ENCODE measurements around the gene MID1. TPM values are rescaled to one million over a fixed set of nuclear protein-coding genes. Genes with fewer than 3 reads are reported as not detected.

Gene MID1, protein sequence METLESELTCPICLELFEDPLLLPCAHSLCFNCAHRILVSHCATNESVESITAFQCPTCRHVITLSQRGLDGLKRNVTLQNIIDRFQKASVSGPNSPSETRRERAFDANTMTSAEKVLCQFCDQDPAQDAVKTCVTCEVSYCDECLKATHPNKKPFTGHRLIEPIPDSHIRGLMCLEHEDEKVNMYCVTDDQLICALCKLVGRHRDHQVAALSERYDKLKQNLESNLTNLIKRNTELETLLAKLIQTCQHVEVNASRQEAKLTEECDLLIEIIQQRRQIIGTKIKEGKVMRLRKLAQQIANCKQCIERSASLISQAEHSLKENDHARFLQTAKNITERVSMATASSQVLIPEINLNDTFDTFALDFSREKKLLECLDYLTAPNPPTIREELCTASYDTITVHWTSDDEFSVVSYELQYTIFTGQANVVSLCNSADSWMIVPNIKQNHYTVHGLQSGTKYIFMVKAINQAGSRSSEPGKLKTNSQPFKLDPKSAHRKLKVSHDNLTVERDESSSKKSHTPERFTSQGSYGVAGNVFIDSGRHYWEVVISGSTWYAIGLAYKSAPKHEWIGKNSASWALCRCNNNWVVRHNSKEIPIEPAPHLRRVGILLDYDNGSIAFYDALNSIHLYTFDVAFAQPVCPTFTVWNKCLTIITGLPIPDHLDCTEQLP
- total RNA-seq = 10 to 100 TPM in 3 of 4 donors, 1 to 10 TPM in 1; 6.7 to 17.7 (median 10.9) TPM

DNA sequence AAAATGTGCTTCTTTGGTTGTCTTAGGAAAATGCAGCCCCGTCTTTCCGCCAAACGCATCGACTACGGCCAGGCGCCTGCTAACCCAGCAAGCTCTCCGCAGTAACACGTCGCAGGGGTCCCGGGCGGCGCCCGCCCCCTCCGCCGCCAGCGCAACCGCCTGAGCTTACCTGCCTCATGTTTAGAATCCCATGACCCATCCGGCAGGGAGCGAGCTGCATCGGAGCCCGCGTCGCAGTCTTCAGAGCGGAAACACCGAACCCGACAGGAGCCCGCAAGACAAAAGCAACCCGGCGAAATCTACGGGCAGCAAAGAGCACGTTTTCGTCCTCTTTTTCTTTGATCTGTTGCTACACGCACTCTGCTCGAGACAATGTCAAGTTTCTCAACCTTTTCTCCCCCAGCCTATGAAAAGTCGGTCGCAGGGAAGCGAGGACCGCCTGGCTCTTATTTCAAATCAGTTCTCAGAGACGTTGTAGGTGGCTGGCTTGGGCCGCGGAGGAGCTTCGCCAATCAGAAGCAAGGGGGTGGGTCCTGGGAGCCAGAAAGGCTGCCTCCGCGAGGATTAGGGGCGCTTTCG lies at the start of gene MID1:
MID1 (minus strand) TSS at position 465 of the 579 bp plus-strand sequence. CDS start 53,038 bp downstream, outside the sequence.
- Histone ChIP-seq H3K4me3 (peak within 1 kb of the TSS; percentile 36 to 67 (median 53)), H3K27me3 (peaks cover 0 to 21% of the 10 kb centered on the region in 2 donors), H3K27ac (peak within 1 kb of the TSS; percentile 26 to 85 (median 74)), H3K4me1 (peaks cover 0 to 7% (median 0%) of the 10 kb centered on the region in 4 donors), H3K9me3 (no peaks in the 10 kb centered on the region), H3K36me3 (no peaks in the 10 kb centered on the region)
- TF ChIP-seq, protein P1, sequence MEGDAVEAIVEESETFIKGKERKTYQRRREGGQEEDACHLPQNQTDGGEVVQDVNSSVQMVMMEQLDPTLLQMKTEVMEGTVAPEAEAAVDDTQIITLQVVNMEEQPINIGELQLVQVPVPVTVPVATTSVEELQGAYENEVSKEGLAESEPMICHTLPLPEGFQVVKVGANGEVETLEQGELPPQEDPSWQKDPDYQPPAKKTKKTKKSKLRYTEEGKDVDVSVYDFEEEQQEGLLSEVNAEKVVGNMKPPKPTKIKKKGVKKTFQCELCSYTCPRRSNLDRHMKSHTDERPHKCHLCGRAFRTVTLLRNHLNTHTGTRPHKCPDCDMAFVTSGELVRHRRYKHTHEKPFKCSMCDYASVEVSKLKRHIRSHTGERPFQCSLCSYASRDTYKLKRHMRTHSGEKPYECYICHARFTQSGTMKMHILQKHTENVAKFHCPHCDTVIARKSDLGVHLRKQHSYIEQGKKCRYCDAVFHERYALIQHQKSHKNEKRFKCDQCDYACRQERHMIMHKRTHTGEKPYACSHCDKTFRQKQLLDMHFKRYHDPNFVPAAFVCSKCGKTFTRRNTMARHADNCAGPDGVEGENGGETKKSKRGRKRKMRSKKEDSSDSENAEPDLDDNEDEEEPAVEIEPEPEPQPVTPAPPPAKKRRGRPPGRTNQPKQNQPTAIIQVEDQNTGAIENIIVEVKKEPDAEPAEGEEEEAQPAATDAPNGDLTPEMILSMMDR (IDR thresholded peaks at IDR 0.05) = no peak
- TF ChIP-seq EP300 (IDR thresholded peaks at IDR 0.05) = peak in 1 of 2 donors; percentile 84
- TF ChIP-seq POLR2A (IDR thresholded peaks at IDR 0.05) = peak in 1 of 2 donors; percentile 62
- peak; percentile 30 to 59 for DNase-seq (ENCODE audit: low spot score in 2 of 2)
- WGBS, 2 donors = 2 to 24% methylated on average over 12 to 46 of the region's 46 CpGs

GRCh38 chrX:10667143-10667542 lies 46.8 kb upstream of the MID1 start:
- 59 to 82% methylated on average over 1 of the region's 1 CpG for WGBS, 2 donors
- TF ChIP-seq, protein P1 (IDR thresholded peaks at IDR 0.05) = no peak
- TF ChIP-seq POLR2A (IDR thresholded peaks at IDR 0.05) (no peak), EP300 (IDR thresholded peaks at IDR 0.05) (no peak)

DNA sequence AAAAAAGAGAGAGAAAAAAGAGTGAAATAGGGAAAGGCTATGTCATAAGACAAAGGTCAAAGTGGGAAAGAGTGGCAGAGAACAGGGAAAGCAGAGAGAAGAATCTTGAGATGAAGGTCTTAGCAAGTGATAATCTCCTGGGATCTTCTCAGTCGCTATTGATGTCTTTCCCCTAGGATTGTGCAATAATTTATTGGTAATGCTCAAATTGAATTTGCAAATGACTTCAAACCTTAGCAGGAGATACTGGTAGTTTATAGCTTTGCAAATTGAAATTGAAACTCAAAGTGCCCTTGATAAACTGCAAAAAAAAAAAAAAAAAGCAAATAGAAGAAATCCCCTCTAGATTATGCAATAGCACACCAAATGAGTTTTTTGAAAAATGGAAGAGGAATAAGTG lies 45.7 kb upstream of the MID1 start:
- no peak for TF ChIP-seq EP300 (IDR thresholded peaks at IDR 0.05)
- no peak for TF ChIP-seq POLR2A (IDR thresholded peaks at IDR 0.05)
- TF ChIP-seq, protein P1 (IDR thresholded peaks at IDR 0.05) = no peak
- 79 to 89% methylated on average over 1 of the region's 1 CpG for WGBS, 2 donors
- no peak for DNase-seq (ENCODE audit: low spot score in 2 of 2)
- Histone ChIP-seq H3K9me3 (no peaks in the 10 kb centered on the region), H3K27me3 (no peaks in the 10 kb centered on the region), H3K27ac (no peak overlapping the region), H3K36me3 (no peaks in the 10 kb centered on the region), H3K4me1 (no peaks in the 10 kb centered on the region), H3K4me3 (no peak overlapping the region)

More at GRCh38 chrX:10667143-10667542, 46.8 kb upstream of the MID1 start:
- Histone ChIP-seq H3K36me3 (no peaks in the 10 kb centered on the region), H3K9me3 (no peaks in the 10 kb centered on the region), H3K4me3 (no peak overlapping the region), H3K27ac (no peak overlapping the region), H3K4me1 (no peaks in the 10 kb centered on the region), H3K27me3 (no peaks in the 10 kb centered on the region)
- no peak for DNase-seq (ENCODE audit: low spot score in 2 of 2)

GRCh38 chrX:10665681-10666080 lies 45.3 kb upstream of the MID1 start:
- Histone ChIP-seq H3K27me3 (no peaks in the 10 kb centered on the region), H3K36me3 (no peaks in the 10 kb centered on the region), H3K9me3 (no peaks in the 10 kb centered on the region), H3K4me3 (no peak overlapping the region), H3K27ac (no peak overlapping the region), H3K4me1 (no peaks in the 10 kb centered on the region)
- no peak for DNase-seq (ENCODE audit: low spot score in 2 of 2)
- WGBS, 2 donors = 87 to 95% methylated on average over 7 of the region's 7 CpGs
- TF ChIP-seq EP300 (IDR thresholded peaks at IDR 0.05) (no peak), POLR2A (IDR thresholded peaks at IDR 0.05) (no peak)
- TF ChIP-seq, protein P1 (IDR thresholded peaks at IDR 0.05) = no peak

Data from tibial nerve (tissue), 4 donors.